ENCODE results near the gene H3-3A.

DNA sequence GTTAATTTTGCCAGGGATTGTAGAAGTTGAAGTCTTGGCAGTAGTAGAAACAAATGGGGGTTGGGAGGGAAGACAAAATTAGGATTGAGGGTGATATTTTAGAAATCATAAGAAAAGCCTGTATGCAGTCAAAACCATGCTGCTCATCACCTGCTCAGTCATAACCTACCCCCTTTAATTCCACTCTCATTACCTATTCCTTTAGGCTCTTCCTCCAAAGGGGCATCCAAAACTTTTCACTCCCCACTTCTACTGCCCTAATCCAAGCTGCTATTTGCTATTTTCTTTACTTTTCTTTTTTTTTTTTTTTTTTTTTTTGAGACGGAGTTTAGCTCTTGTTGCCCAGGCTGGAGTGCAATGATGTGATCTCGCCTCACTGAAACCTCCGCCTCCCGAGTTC, 11.5 kb downstream of the H3-3A start:
- TF ChIP-seq POLR2A (IDR thresholded peaks at IDR 0.05): no peak
- TF ChIP-seq, protein P1, sequence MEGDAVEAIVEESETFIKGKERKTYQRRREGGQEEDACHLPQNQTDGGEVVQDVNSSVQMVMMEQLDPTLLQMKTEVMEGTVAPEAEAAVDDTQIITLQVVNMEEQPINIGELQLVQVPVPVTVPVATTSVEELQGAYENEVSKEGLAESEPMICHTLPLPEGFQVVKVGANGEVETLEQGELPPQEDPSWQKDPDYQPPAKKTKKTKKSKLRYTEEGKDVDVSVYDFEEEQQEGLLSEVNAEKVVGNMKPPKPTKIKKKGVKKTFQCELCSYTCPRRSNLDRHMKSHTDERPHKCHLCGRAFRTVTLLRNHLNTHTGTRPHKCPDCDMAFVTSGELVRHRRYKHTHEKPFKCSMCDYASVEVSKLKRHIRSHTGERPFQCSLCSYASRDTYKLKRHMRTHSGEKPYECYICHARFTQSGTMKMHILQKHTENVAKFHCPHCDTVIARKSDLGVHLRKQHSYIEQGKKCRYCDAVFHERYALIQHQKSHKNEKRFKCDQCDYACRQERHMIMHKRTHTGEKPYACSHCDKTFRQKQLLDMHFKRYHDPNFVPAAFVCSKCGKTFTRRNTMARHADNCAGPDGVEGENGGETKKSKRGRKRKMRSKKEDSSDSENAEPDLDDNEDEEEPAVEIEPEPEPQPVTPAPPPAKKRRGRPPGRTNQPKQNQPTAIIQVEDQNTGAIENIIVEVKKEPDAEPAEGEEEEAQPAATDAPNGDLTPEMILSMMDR (IDR thresholded peaks at IDR 0.05): no peak

All from Peyer's patch (tissue), 4 donors.